ENCODE measurements around the gene CYP2A7.
"Not testable (repeated sequence)": the region's sequence is repeated elsewhere in the genome, so short reads cannot be mapped to it uniquely, and the experiment has no call there.

- TF ChIP-seq CTCF (conservative IDR thresholded peaks at IDR 0.05); EZH2 (IDR thresholded peaks at IDR 0.05; ENCODE audit: low read depth): not testable (repeated sequence)
These were observed 37.7 kb upstream of the CYP2A7 start for GRCh38 chr19:40919530-40920299.
